ENCODE results near the gene GHR.

The GHR gene

DNA sequence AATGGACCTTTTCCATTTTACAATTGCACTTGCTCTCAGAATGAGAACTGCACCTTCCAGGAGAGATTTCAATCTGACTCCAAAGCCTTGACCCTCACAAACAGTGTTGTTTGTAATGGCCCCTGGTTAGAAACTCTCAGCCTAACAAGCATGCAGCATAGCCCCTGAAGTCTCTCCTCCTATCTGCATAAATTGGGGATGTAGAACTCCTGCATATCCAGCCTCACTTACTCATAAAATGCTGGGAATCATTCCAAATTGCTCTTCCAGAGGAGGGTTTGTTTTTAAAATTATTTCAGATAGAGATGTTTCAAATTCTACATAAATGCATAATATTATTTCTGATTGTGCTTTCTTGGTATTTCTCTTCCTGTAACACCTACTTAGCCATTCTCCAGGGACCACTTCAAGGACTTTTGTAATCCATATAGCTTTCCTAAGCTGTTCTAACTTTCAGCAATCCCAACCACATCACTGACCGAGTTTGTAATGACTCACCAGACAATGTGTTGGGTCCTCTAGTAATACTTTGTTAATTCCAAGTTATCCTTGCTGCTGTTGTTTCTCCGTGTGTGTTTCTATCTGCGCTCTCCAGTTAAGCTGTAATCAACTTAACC, 189.6 kb downstream of the GHR start:
- DNase-seq, result no peak

- DNase-seq, result no peak
Observed at GRCh38 chr5:42614509-42614908, 191.3 kb downstream of the GHR start.

DNA sequence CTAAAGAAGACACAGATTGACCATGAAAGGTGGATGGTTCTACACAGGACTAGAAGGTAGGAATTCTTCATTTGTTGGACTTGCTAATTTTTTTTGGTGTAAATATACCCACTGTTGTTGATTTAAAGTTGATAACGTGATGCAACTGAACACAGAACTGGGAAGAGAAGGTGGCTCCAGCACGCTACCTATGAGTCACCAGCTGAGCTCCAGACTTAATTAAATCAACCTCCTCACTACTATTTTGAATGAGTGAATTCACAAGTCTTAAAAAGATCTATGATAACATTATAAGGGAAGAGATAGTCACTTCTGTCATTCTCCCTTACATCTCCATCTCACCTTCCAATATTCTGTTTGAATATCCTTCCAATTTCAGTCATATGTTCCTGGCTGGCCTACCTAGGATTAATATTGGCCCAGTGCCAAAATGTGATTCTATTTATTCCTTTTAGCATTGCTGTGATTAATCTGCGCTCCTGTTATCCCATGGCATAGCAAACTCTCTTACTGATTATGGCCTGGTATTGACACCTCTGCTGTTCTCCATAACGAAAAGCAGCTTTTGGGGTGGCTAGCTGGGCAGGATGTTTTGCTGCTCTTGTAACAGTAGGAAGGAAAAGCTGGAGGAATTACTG, 197.5 kb downstream of the GHR start:
- peak in 1 of 2 donors; percentile 11 for DNase-seq

DNA sequence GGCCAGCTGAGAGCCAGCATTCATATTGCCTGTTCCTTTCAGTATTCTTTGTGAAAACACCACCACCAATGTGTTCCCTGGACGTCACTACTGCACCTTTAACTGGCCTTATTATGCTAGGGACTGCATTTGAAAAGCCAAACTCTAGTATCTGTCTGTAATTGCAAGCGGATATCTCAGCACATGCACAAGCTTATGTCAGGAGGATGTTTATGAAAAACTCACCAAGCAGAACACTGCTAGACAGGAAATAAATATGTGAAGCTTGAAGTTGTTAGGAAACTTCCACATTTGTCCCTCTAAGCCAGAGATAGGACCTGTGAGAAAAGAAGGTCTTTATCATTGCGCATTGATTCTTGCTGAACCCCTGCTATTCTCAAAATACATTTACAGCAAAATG, 198.0 kb downstream of the GHR start:
- no peak for DNase-seq

DNA sequence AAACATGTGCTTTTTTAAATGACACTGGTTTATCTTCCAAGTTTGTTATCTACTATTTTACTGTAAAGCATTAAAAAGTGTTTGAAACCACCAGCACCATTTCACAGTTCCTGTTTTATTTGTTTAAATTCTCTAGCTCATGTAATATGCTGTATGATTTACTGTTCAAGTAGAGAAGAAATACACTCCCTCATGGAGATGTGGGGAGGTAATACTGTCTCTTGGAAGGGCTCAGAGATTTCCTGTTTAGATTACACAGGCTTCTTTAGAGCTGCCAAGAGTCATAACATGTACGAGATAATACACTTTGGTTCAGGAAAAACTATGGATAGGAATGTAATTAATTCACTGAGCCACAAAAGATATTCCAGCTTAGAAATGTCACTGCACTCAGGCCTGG, 198.4 kb downstream of the GHR start:
- DNase-seq, result no peak

GRCh38 chr5:42624912-42625311, 201.7 kb downstream of the GHR start:
- DNase-seq, result no peak

- no peak for DNase-seq
Observed at GRCh38 chr5:42626462-42626861, 203.2 kb downstream of the GHR start.

DNA sequence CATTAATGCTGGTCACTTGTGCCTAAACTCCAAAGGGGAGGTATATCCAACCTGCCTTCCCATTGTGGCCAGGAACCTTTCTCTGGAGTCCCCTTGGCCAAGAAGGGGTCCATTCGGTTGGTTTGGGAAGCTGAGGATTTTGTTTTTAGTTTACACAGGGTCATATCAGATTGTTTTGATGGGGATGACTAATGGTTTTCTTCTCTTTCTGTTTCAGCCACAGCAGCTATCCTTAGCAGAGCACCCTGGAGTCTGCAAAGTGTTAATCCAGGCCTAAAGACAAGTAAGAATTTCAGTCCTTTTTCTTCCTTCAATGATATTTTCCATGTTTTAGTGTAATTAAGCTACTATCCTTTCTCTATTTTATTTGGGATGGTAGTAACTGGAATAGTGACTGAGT, 205.6 kb downstream of the GHR start:
- no peak for DNase-seq

DNA sequence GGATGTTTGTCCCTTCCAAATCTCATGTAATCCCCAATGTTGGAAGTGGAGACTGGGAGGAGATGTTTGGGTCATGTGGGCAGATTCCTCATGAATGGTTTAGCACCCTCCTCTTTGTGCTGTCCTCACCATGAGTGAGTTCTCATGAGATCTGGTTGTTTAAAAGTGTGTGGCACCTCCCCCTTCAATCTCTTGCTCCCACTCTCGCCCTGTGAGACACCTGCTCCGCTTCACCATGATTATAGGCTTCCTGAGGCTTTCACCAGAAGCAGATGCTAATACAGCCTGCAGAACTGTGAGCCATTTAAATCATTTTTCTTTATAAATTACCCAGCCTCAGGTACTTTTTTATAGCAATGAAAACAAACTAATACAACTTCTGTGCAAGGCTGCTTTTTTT, 206.0 kb downstream of the GHR start:
- no peak for DNase-seq

DNA sequence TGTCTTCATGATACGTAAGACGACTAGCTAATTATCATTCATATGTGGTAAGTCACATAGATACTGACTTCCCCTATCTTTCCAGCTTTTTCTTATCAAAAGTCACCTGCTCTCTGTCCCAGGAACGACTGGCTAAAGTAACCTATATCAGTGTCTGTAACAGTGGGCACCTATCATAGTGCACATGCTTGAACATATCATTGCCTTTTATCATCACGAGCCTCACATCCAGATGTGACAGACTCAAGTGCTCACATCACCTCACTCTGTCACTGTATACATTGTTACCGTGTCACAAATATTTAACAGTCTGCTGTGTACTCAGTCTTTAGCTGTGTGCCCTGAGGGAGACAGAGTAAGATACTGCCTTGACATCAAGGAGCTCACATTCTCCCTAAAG, 208.0 kb downstream of the GHR start:
- DNase-seq, result no peak

GRCh38 chr5:42632354-42632900, 209.2 kb downstream of the GHR start:
- DNase-seq, result no peak

DNA sequence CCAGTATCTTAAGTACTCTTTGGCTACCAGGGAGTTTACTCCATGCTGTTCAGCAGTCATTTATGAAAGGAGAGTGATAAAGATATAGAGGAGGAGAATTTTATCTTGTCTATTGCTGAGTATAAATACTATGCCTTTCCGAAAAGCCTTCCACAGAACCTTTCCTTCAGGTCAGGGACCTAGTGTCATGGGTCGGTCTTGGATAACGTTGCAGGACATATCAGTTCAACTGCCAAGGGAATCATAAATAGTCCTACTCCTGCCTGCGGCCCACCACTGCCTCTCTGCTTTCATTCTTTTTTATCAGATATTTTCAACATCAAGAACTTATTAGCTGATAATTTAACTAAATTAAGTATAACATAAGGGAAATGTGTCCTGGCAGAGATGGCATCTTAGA, 211.3 kb downstream of the GHR start:
- no peak for DNase-seq

- no peak for DNase-seq
Observed at GRCh38 chr5:42636425-42636824, 213.2 kb downstream of the GHR start.

GRCh38 chr5:42636946-42637345, 213.7 kb downstream of the GHR start:
- no peak for DNase-seq

GRCh38 chr5:42638972-42639371, 215.7 kb downstream of the GHR start:
- no peak for DNase-seq

DNA sequence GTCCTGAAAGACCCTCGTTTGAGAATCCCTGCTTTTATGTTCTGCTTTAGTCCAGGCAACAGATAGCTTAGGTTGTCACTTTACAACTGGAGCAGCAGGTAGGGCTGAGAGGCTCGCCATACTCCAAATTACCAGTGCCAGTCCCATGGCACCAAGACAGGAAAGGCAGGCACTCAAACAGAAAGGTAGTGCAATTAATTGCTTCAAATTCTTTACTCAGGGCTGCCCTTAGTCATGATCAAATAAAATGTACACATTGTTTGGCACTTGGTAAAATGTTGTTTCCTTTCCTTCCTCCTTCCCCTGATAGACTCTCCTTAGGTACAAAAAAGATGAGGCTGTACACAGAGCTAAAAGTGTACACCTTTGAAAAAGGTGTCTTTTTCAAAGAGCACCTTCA, 217.6 kb downstream of the GHR start:
- no peak for DNase-seq

DNA sequence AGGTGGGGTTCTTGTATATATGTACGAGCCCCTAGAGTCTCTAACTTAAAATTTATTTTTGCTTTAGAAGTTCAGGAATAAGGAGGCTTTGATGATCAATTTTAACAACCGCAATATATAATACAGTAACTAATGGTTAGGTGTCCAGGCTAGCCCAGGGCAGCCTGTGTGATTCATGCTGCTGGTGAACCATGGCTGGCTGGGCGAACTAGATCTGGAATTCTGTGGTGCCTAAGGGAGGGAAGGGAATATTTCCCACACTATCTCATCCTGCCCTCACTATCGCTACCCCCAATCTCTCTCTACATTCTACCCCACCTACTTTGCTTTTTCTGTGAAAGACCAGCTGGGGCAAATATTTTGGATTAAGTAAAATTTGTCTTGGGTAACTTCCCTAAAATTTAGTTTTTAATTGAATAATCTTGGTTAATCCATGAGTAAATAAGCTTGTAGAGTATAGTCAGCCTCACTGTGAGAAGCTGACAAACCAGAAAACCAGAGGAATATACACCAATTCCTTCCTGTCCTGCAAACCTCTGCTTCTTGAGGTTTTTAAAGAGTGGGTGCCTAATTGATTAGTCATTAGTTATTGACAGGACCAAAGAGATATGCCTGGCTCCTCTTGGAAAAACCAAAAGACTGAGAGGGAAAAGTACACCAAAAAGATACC, 218.2 kb downstream of the GHR start:
- DNase-seq, result no peak

GRCh38 chr5:42642006-42642405, 218.8 kb downstream of the GHR start:
- no peak for DNase-seq

GRCh38 chr5:42643360-42643759, 220.1 kb downstream of the GHR start:
- DNase-seq, result no peak

DNA sequence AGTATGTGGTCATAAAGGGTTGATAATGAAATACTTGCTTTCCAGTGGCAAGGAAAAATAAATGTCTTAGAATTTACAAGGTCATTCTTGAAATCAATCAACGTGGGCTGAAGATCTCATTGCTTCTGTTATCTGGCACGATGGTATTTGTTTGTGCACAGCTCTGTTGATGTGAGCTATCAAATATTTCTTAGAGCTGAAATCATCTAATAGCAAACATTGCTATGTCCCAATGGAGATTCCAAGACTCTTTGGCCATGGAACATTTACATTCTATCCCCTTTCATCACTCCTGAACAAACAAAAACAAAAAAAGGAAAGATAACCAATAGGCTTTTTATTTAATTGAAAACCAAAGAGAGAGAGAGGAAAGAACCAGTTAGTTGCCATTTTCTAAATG, 221.9 kb downstream of the GHR start:
- no peak for DNase-seq

DNA sequence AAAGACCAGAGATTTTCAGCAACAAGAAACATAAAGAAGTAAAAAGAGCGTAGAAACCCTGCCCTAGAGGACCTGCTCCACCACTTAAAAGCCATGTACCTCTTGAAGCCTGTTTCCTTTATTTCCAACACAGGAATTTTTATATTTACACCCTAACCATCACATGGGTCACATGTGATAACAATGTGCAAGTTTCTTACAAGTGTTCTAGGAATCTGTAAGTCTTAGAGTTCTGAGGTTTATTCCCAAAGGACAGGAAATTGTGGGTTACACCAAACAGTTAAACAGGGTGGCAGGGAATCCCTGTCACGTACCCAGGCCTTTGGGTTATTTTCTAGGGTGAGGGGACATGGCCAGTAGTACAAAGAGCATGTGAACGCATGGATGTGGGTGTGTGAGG, 224.8 kb downstream of the GHR start:
- DNase-seq, result no peak

DNA sequence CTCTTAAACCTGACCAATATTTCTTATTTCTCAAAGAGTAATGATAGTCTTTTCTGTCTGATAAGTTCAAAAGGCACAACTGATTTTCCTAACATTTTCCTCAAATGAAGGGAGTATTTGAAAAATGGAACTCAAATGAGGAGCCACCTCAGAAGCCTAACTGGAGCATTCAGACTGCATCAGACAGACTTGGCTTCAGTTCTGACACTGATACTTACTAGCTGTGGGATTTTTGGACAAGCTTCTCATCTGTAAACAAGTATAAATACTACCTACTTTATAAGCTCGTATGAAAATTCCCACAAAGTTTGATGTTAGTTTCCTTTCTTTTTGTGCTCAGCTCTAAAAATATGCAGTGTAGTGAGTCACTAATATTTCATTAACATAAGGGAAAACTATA, 225.7 kb downstream of the GHR start:
- DNase-seq, result no peak

- no peak for DNase-seq
Observed at GRCh38 chr5:42650084-42650483, 226.8 kb downstream of the GHR start.

DNA sequence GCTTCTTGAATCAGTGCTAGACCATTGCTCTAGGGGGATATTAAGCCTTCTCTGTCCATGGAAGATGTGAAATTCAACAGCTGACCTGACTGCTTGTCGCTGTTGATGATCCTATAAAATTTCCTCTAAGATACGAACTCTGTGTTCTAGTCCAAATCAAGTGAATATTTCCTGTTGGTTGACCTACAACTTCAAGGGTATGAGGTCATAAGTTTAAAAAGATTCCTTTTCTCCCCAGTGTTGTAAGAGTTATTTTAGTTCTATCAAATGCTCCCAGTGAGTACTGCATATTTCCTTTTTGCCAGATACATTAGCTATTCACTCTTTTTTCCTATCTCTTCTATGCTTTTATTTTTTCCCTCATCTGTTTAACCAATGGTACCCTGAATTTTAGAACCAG, 230.5 kb downstream of the GHR start:
- DNase-seq, result no peak
